Heart right ventricle (tissue), 16 donors: ENCODE data around the gene MYO5A. TPM values are rescaled to one million over a fixed set of nuclear protein-coding genes. Genes with fewer than 3 reads are reported as not detected.

Experiments
- ATAC-seq, 8 donors: fragments of 200-7000 bp; cut with Tn5 transposase; one replicate each; pipeline ENCODE4 v1.9.1; 2020; ENCODE audit warnings: mild to moderate bottlenecking in 8 of 8, moderate library complexity in 8 of 8, moderate number of reproducible peaks in 1 of 8
- DNase-seq, 2 donors: peaks; one replicate each; pipeline ENCODE4 v3.0.0-alpha.2; 2020
- H3K27ac ChIP-seq, 10 donors: fragments of 200-600 bp; sonication (generic) in 2 of 10; one replicate each; pipeline versions ENCODE4 v1.5.0 to v1.8.0; 2020 to 2022; ENCODE audit warnings: mild to moderate bottlenecking in 3 of 10
- H3K27me3 ChIP-seq, 7 donors: fragments of 200-600 bp; one replicate each; pipeline ENCODE4 v1.8.0; 2021 to 2022; ENCODE audit warnings: mild to moderate bottlenecking in 2 of 7
- H3K36me3 ChIP-seq, 9 donors: fragments of 200-600 bp; sonication (generic) in 1 of 9; one replicate each; pipeline versions ENCODE4 v1.5.0 to v1.8.0; 2020 to 2022; ENCODE audit warnings: mild to moderate bottlenecking in 2 of 9
- H3K4me1 ChIP-seq, 9 donors: fragments of 200-600 bp; sonication (generic) in 1 of 9; one replicate each; pipeline versions ENCODE4 v1.5.0 to v1.8.0; 2020 to 2022; ENCODE audit warnings: mild to moderate bottlenecking in 4 of 9
- H3K4me3 ChIP-seq, 10 donors: fragments of 200-600 bp; sonication (generic) in 2 of 10; one replicate each; pipeline versions ENCODE4 v1.5.0 to v1.8.0; 2020 to 2022; ENCODE audit warnings: mild to moderate bottlenecking in 7 of 10, moderate library complexity in 2 of 10
- H3K9me3 ChIP-seq, 11 donors: fragments of 200-600 bp in 10 of 11; sonication (generic) in 2 of 11; one replicate each; pipeline versions ENCODE4 v1.5.0 to v1.8.0; 2013 to 2022; ENCODE audit warnings: mild to moderate bottlenecking in 2 of 11, control low read depth in 1 of 11, moderate library complexity in 1 of 11
- CTCF ChIP-seq, 9 donors: fragments of 200-600 bp; sonication (generic) in 2 of 9; IDR thresholded peaks; one replicate each; pipeline versions ENCODE4 v1.5.0 to v1.8.0; 2021 to 2022; ENCODE audit warnings: antibody characterized with exemption in 9 of 9, mild to moderate bottlenecking in 5 of 9, moderate library complexity in 1 of 9
- WGBS, 2 donors: extraction: QIAGEN DNeasy Blood & Tissue Kit; methylation state at CpG; one replicate each; pipeline ENCODE4 v1.1.7; 2013; ENCODE audit warnings: inconsistent platforms in 1 of 2; 5-methylcytosine and 5-hydroxymethylcytosine counted together
- intact Hi-C, 10 donors: fragments of 100-400 bp; cut with DNase I; formaldehyde crosslinking; loops; one replicate each; pipeline versions ENCODE4 v1.11.1 to v1.14.2; 2022
- polyA plus RNA-seq, 2 donors: library from polyadenylated mRNA; stranded (reverse); fragments of 200-250 nt; gene quantifications; one replicate each; pipeline ENCODE4 v1.2.3, GENCODE V29; 2013
- total RNA-seq, 10 donors: library from RNA; stranded (reverse); fragmentation: NEBNext Ultra II Directional in 3 of 10; extraction: Animal tissue kit (Norgen Biotek cat#: 25700) in 3 of 10; gene quantifications; one replicate each; pipeline versions ENCODE4 v1.2.1 to v1.2.4, GENCODE V29; 2021 to 2023
- donor health status: Arrhythmogenic right ventricular cardiomyopathy.
- donor health status: ischemic (EF 13 %, LVEDD 7.1; RV severe dilation, severe dysfunction).
- donor health status: healthy with polysubstance abuse.
- donor health status: DM: no; HTN: yes; CAD: no.
- donor health status: DM: no; HTN: no; CAD: no.
- donor health status: ischemic (EF 25% LVEDD 6.9; RV normal size, moderate dysfunction).
- donor health status: ischemic (EF 25% LVEDD 5.7; RV mildly dilated, moderate dysfunction).
- donor health status: healthy.
- donor health status: DM: yes; HTN: yes; CAD: no.
- donor health status: Ischemic cardiomyopathy.
- donor health status: ischemic (EF 35%, LVEDD 5.7; RV mildly dilated, moderate dysfunction).
- donor health status: nonischemic (EF 11% LVEDD 7.7; RV severe dilation, severe dysfunction).
- donor health status: DM: yes; HTN: yes; CAD: no.
- donor health status: PGD.
- donor health status: ischemic (EF 29% LVEDD 5.4; RV normal size, mild dysfunction).
- donor health status: nonischemic (EF 23%, LVEDD 6.1; RV moderate dilation, normal function).

Gene MYO5A
- total and polyA plus RNA-seq, 12 donors, result 3.1 to 15.7 (median 6.3) TPM

- Histone ChIP-seq H3K27ac (peak overlapping the region in 1 of 10 donors; percentile 81), H3K4me1 (peaks cover 3 to 24% (median 16%) of the 10 kb centered on the region in 9 donors), H3K4me3 (peak overlapping the region in 5 of 10 donors; percentile 84 to 92 (median 88)), H3K36me3 (no peaks in the 10 kb centered on the region), H3K9me3 (no peaks in the 10 kb centered on the region), H3K27me3 (peaks cover 0 to 39% (median 5%) of the 10 kb centered on the region in 7 donors)
- WGBS, 2 donors, result 41 to 44% methylated on average over 11 of the region's 11 CpGs
- ATAC-seq (no peak), DNase-seq (no peak)
- TF ChIP-seq CTCF (IDR thresholded peaks at IDR 0.05), result no peak
- intact Hi-C loops, result loop anchor here in 5 of 10 donors (2.0 to 10.0 kb wide), 7 partner anchors 37 to 205 kb away; no protein-coding TSS in a partner anchor
Observed at GRCh38 chr15:52529940-52530339, 1.3 kb upstream of the MYO5A start.

GRCh38 chr15:52529341-52529924 lies 753 bp upstream of the MYO5A start:
- TF ChIP-seq CTCF (IDR thresholded peaks at IDR 0.05), result no peak
- no peak for DNase-seq
- peak overlapping the region; percentile 44 to 93 (median 82) for H3K27ac ChIP-seq
- H3K27me3 ChIP-seq, result peaks cover 0 to 34% (median 5%) of the 10 kb centered on the region in 7 donors
- H3K4me3 ChIP-seq, result peak overlapping the region; percentile 33 to 92 (median 84)
- peaks cover 3 to 28% (median 16%) of the 10 kb centered on the region in 9 donors for H3K4me1 ChIP-seq
- WGBS, 2 donors, result 3 to 4% methylated on average over 28 of the region's 28 CpGs
- H3K36me3 ChIP-seq, result no peaks in the 10 kb centered on the region
- peak in 4 of 8 donors; percentile 2 to 60 (median 12) for ATAC-seq
- no peaks in the 10 kb centered on the region for H3K9me3 ChIP-seq
- intact Hi-C loops, result loop anchor here in 4 of 10 donors (5.0 to 10.0 kb wide), 6 partner anchors 55 to 205 kb away; no protein-coding TSS in a partner anchor

GRCh38 chr15:52527911-52528563 lies 643 bp downstream of the MYO5A start:
- intact Hi-C loops, result loop anchor here in 4 of 10 donors (5.0 to 10.0 kb wide), 6 partner anchors 57 to 207 kb away; no protein-coding TSS in a partner anchor
- Histone ChIP-seq H3K36me3 (no peaks in the 10 kb centered on the region), H3K4me1 (peaks cover 3 to 41% (median 16%) of the 10 kb centered on the region in 9 donors), H3K4me3 (peak overlapping the region; percentile 61 to 92 (median 84)), H3K9me3 (no peaks in the 10 kb centered on the region), H3K27ac (peak overlapping the region; percentile 62 to 93 (median 86)), H3K27me3 (peaks cover 0 to 21% (median 4%) of the 10 kb centered on the region in 7 donors)
- ATAC-seq (peak; percentile 1 to 52 (median 24)), DNase-seq (peak in 1 of 2 donors; percentile 10)
- WGBS, 2 donors, result 4 to 6% methylated on average over 32 of the region's 32 CpGs
- no peak for TF ChIP-seq CTCF (IDR thresholded peaks at IDR 0.05)

- TF ChIP-seq CTCF (IDR thresholded peaks at IDR 0.05), result no peak
- ATAC-seq (no peak), DNase-seq (no peak)
- H3K36me3 ChIP-seq, result no peaks in the 10 kb centered on the region
- H3K27me3 ChIP-seq, result peaks cover 0 to 20% (median 0%) of the 10 kb centered on the region in 7 donors
- peak overlapping the region in 4 of 10 donors; percentile 86 to 88 (median 88) for H3K27ac ChIP-seq
- intact Hi-C loops, result loop anchor here in 4 of 10 donors (5.0 to 10.0 kb wide), 6 partner anchors 57 to 207 kb away; no protein-coding TSS in a partner anchor
- H3K4me1 ChIP-seq, result peaks cover 3 to 48% (median 16%) of the 10 kb centered on the region in 9 donors
- no peaks in the 10 kb centered on the region for H3K9me3 ChIP-seq
- H3K4me3 ChIP-seq, result peak overlapping the region in 8 of 10 donors; percentile 66 to 92 (median 84)
- 86 to 90% methylated on average over 7 of the region's 7 CpGs for whole genome bisulfite sequencing, 2 donors
Observed at GRCh38 chr15:52527196-52527910, 1.3 kb downstream of the MYO5A start.
